Choroid plexus epithelial cell (primary cell): Measurements from ENCODE around the gene CDH22.
A peak's percentile ranks its signal among the peaks of the same experiment; 100 is the strongest.

Experiments
- DNase-seq: peaks from one replicate; pipeline ENCODE4 v3.0.0-alpha.2; 2010; ENCODE audit warnings: low read depth
- H3K4me3 ChIP-seq: 2 replicates; pipeline ENCODE4 v1.5.1; 2011; ENCODE audit warnings: low read depth, mild to moderate bottlenecking, control low read depth, low read length, moderate library complexity
- CTCF ChIP-seq: conservative IDR thresholded peaks from 2 replicates; pipeline ENCODE4 v1.5.1; 2011; ENCODE audit warnings: low read depth, mild to moderate bottlenecking, control low read depth, inconsistent platforms, low read length, moderate library complexity

Gene CDH22

GRCh38 chr20:46217583-46217982 is 90.7 kb downstream of the CDH22 start:
- H3K4me3 ChIP-seq = no peak overlapping the region
- no peak for TF ChIP-seq CTCF
- no peak for DNase-seq

- no peak for TF ChIP-seq CTCF
- H3K4me3 ChIP-seq = no peak overlapping the region
- no peak for DNase-seq
Observed at GRCh38 chr20:46216770-46217464, 91.4 kb downstream of the CDH22 start.

- DNase-seq = peak; percentile 73
- TF ChIP-seq CTCF = no peak
- H3K4me3 ChIP-seq = no peak overlapping the region
Observed at GRCh38 chr20:46215913-46216707, 92.2 kb downstream of the CDH22 start.

- no peak overlapping the region for H3K4me3 ChIP-seq
- no peak for TF ChIP-seq CTCF
- DNase-seq = no peak
Observed at GRCh38 chr20:46214824-46215488, 93.3 kb downstream of the CDH22 start.

- no peak overlapping the region for H3K4me3 ChIP-seq
- TF ChIP-seq CTCF = no peak
- DNase-seq = no peak
Observed at GRCh38 chr20:46213946-46214823, 94.1 kb downstream of the CDH22 start.

GRCh38 chr20:46212876-46213275 is 95.4 kb downstream of the CDH22 start:
- no peak for TF ChIP-seq CTCF
- no peak overlapping the region for H3K4me3 ChIP-seq
- no peak for DNase-seq
